IPS-20b (cell line): ENCODE results near the gene CATSPER4.

Source experiments
- H3K27ac ChIP-seq: one replicate; pipeline ENCODE4 v1.5.1; 2013; ENCODE audit warnings: low read length
- H3K27me3 ChIP-seq: 2 replicates; pipeline ENCODE4 v1.6.1; 2013; ENCODE audit warnings: mild to moderate bottlenecking, low read length, inconsistent platforms; ENCODE audit not compliant: insufficient read depth
- H3K36me3 ChIP-seq: 2 replicates; pipeline ENCODE4 v1.6.1; 2013; ENCODE audit warnings: low read depth, mild to moderate bottlenecking, inconsistent platforms, low read length, moderate library complexity; ENCODE audit not compliant: insufficient read depth
- H3K4me1 ChIP-seq: 2 replicates; pipeline ENCODE4 v1.6.1; 2013; ENCODE audit warnings: mild to moderate bottlenecking, control low read depth, inconsistent platforms, low read length, moderate library complexity; ENCODE audit not compliant: insufficient read depth
- H3K4me3 ChIP-seq: 2 replicates; pipeline ENCODE4 v1.5.1; 2013; ENCODE audit warnings: mild to moderate bottlenecking, low read length, inconsistent platforms
- H3K9ac ChIP-seq: 2 replicates; pipeline ENCODE4 v1.6.1; 2013; ENCODE audit warnings: low read depth, mild to moderate bottlenecking, inconsistent platforms, low read length, moderate library complexity
- H3K9me3 ChIP-seq: 2 replicates; pipeline ENCODE4 v1.6.1; 2013; ENCODE audit warnings: mild to moderate bottlenecking, low read depth, low read length, inconsistent platforms; ENCODE audit not compliant: insufficient read depth

The CATSPER4 gene

DNA sequence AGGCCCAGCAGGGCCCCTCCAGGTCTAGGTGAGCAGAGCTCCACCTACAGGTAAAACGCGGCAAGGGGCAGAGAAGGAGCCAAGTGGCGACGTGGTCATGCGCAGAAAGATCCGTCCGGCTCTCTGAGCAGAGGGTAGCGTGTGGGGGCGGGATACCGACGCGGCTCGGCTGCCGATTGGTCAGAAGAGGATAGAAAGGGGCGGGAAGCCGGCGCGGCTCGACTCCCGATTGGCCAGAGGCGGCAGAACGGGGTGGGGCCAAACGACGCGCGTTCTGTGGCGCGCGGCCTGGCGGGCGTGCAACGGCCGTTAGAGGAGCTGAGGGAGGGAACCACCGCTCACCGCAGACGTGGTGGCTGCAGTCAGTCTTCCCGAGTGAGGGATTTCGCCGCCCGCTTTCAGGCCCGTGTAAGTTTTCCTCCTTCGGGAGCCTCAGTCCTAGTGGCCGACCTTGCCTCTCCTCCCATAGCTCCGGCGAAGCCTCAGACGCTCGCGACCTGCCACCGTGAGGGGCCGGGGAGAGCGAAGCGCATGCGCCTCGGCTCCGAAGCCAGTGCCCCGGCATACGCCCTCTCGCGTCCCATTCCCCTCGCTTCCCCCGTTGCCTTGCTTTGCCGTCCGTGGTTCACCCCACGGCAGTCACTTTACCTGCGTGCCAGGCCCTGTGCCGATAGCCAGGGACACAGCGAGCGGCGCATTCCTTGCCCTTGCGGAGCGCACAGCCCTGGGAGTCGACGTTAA lies 43.7 kb downstream of the CATSPER4 start, which contains the start of gene CEP85:
Gene CEP85, plus strand, starts transcription at position 298 of the 741 bp plus-strand sequence. CDS start 5,584 bp downstream, outside the sequence.
- Histone ChIP-seq H3K9me3 (no peaks in the 10 kb centered on the region), H3K4me1 (peaks cover 3% of the 10 kb centered on the region; the same call in 1 of the 2 replicates), H3K27ac (peak within 1 kb of the TSS; percentile 20), H3K9ac (peak within 1 kb of the TSS; percentile 85), H3K4me3 (peak within 1 kb of the TSS; percentile 93), H3K36me3 (no peaks in the 10 kb centered on the region), H3K27me3 (no peaks in the 10 kb centered on the region)

DNA sequence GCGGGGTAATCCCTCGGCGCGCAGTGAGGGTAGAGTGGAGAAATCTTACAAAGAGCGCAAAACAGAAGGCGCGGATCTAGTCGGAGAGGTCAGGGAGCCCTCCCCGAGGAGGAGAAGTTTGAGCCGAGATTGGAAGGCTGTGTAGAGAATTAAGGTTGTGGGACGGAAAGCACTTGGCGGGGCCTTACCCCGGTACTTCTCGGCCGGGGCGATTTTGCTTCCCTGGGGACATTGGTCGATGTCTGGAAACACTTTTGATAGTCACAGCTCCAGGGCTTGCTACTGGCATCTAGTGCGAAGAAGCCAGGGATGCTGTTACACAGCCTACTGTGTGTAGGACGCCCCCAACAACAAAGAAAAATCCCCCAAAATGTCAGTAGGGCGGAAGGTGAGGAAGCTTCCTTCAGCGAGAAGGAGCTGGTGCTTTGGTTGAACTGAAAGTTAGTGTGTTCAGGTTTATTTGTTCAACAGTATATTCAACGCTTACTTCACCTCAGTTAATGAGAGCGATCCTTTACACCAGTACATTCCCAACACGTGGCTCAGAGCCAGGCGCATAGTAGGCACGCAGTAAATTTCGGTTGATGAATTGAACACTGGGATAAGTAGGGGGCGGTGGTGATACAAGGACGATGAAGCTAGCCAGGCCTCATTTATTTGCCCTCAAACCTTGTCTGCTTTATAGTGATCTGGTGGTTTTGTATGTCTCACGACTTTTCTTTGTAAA lies 44.4 kb downstream of the CATSPER4 start:
- H3K4me1 ChIP-seq, result peaks cover 3% of the 10 kb centered on the region; the same call in 1 of the 2 replicates
- no peaks in the 10 kb centered on the region for H3K27me3 ChIP-seq
- peak overlapping the region; percentile 20 for H3K27ac ChIP-seq
- peaks cover 3% of the 10 kb centered on the region for H3K36me3 ChIP-seq
- peak overlapping the region; percentile 85 for H3K9ac ChIP-seq
- no peaks in the 10 kb centered on the region for H3K9me3 ChIP-seq
- peak overlapping the region; percentile 93 for H3K4me3 ChIP-seq

DNA sequence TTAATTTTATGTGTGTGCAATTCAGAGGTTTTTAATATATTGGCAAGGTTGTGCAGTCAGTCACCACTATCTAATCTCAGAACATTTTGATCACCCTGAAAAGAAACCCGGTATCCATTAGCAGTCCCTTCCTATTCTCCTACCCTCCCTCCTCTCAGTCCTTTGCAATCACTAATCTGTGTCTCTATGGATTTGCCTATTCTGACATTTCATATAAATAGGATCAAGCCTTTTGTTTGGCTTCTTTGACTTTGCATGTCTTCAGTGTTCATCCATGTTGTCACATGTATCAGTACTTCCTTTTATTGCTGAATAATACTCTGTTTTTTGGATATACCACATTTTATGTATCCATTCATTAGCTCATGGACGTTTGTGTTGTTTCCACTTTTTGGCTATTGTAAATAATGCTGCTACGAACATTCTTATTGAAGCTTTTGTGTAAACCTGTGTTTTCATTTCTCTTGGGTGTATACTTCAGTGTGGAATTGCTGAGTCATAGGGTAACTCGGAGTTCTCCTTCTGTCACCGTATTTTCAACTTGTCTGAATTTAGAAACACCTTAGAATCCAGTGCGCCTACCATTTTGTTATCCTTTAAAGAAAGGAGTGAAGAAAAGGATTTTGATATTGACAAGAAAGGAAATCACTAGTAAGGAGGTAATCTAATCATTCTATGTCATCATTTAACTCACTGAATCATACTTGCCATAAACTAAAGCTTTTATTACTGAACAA lies 47.0 kb downstream of the CATSPER4 start:
- Histone ChIP-seq H3K27me3 (no peaks in the 10 kb centered on the region), H3K4me1 (peaks cover 3% of the 10 kb centered on the region; the same call in 1 of the 2 replicates), H3K27ac (no peak overlapping the region), H3K9me3 (no peaks in the 10 kb centered on the region), H3K4me3 (no peak overlapping the region), H3K36me3 (peaks cover 19% of the 10 kb centered on the region), H3K9ac (no peak overlapping the region)

DNA sequence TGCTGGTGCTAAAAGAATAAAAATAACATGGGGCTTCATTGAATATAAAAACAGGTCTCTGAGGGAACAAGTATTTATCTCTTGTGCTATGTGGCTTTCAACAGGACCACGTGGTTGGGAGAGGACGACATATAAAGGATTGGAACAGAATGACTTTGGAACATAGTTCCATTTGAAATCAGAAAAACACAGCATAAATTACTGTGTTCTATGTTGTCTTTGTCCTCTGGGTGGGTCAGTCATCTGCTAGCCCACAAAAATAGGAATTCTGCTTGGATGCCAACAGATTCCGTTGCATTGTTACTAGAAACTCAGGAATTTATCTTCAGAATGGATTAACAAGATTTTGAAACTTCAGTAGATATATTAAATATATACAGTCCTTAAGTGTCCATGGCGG lies 49.5 kb downstream of the CATSPER4 start:
- no peak overlapping the region for H3K9ac ChIP-seq
- no peak overlapping the region for H3K27ac ChIP-seq
- H3K36me3 ChIP-seq, result peaks cover 42% of the 10 kb centered on the region
- H3K4me3 ChIP-seq, result no peak overlapping the region
- H3K4me1 ChIP-seq, result peaks cover 3% of the 10 kb centered on the region; the same call in 1 of the 2 replicates
- no peaks in the 10 kb centered on the region for H3K9me3 ChIP-seq
- no peaks in the 10 kb centered on the region for H3K27me3 ChIP-seq
